ENCODE data around the gene ZBTB46. TPM values are rescaled to one million over a fixed set of nuclear protein-coding genes. Genes with fewer than 3 reads are reported as not detected.

Gene ZBTB46
- total RNA-seq, 6 experiments from 2014 or later: 0.38 to 1.1 (median 0.64) TPM

- DNase-seq: no peak
- Mint-ChIP-seq H3K27me3 (ENCODE audit: insufficient read depth) (peaks cover 31% of the 10 kb centered on the region), H3K4me3 (peak overlapping the region; percentile 50), H3K36me3 (ENCODE audit: low read depth) (no peaks in the 10 kb centered on the region; the same call in 1 of the 2 replicates), H3K4me1 (ENCODE audit: low read depth) (peaks cover 10% of the 10 kb centered on the region; the same call in 1 of the 2 replicates), H3K9me3 (no peaks in the 10 kb centered on the region), H3K27ac (peak overlapping the region; percentile 95)
- no peak for TF ChIP-seq CTCF (IDR thresholded peaks at IDR 0.05)
Measured at GRCh38 chr20:63699466-63700198, 131.4 kb downstream of the ZBTB46 start.

- Mint-ChIP-seq H3K36me3 (ENCODE audit: low read depth) (no peaks in the 10 kb centered on the region; the same call in 1 of the 2 replicates), H3K9me3 (no peaks in the 10 kb centered on the region), H3K4me3 (peak overlapping the region; percentile 50), H3K27me3 (ENCODE audit: insufficient read depth) (peaks cover 32% of the 10 kb centered on the region), H3K4me1 (ENCODE audit: low read depth) (peaks cover 10% of the 10 kb centered on the region; the same call in 1 of the 2 replicates), H3K27ac (peak overlapping the region; percentile 95)
- peak; percentile 72 for DNase-seq
- no peak for TF ChIP-seq CTCF (IDR thresholded peaks at IDR 0.05)
Measured at GRCh38 chr20:63698739-63699465, 132.2 kb downstream of the ZBTB46 start.

GRCh38 chr20:63697868-63698545 lies 133.1 kb downstream of the ZBTB46 start:
- Mint-ChIP-seq H3K9me3 (no peaks in the 10 kb centered on the region), H3K36me3 (ENCODE audit: low read depth) (no peaks in the 10 kb centered on the region; the same call in 1 of the 2 replicates), H3K27me3 (ENCODE audit: insufficient read depth) (peaks cover 37% of the 10 kb centered on the region), H3K4me1 (ENCODE audit: low read depth) (peaks cover 10% of the 10 kb centered on the region; the same call in 1 of the 2 replicates), H3K27ac (no peak overlapping the region), H3K4me3 (no peak overlapping the region; the same call in 1 of the 2 replicates)
- no peak for TF ChIP-seq CTCF (IDR thresholded peaks at IDR 0.05)
- DNase-seq: no peak

GRCh38 chr20:63697357-63697867 lies 133.7 kb downstream of the ZBTB46 start:
- Mint-ChIP-seq H3K36me3 (ENCODE audit: low read depth) (no peaks in the 10 kb centered on the region; the same call in 1 of the 2 replicates), H3K27me3 (ENCODE audit: insufficient read depth) (peaks cover 42% of the 10 kb centered on the region), H3K27ac (0 out of 2 replicates have a peak overlapping the region, but pooled peaks have one; percentile 38), H3K9me3 (no peaks in the 10 kb centered on the region), H3K4me3 (no peak overlapping the region), H3K4me1 (ENCODE audit: low read depth) (peaks cover 10% of the 10 kb centered on the region; the same call in 1 of the 2 replicates)
- no peak for TF ChIP-seq CTCF (IDR thresholded peaks at IDR 0.05)
- no peak for DNase-seq
